HG03175 (cell line): ENCODE measurements around the gene GNB1L.

Experiments used
- ATAC-seq: cut with Tn5 transposase; IDR thresholded peaks from one replicate; pipeline ENCODE4 v1.9.1; 2021; ENCODE audit warnings: mild to moderate bottlenecking, moderate library complexity; ENCODE audit not compliant: unreplicated experiment

Gene GNB1L

DNA sequence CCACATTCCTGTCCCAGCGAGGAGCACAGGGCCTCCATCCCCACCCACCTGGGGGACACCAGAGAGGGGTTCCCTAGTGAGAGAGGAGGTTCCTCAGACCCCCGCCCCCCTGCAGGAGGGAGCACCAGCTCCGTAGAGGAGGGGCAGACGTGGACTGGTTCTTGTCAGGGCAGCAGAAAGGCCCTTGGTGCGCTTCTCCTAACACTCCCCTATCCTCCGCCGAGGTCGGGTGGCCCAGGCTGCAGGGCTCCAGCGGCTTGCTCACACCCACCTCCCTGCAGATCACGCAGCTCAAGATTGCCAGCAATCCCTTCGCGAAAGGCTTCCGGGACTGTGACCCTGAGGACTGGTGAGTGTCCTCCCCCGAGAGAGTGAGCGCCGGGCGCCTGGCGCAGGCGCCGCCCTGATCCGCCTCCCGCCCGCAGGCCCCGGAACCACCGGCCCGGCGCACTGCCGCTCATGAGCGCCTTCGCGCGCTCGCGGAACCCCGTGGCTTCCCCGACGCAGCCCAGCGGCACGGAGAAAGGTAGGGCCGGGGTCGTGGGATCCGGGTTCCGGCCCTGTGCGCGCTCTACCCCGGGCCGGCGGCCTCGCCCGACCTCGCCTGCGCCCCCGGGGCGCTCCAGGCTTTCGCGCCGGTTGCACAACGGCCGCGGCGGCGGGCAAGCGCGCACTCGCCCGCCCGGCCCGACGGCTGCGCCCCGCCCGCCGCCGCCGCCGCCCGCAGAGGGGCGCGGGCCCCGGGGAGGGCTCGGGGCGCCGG lies 89.0 kb downstream of the GNB1L start:
- ATAC-seq = no peak

GRCh38 chr22:19764636-19765476 lies 89.8 kb downstream of the GNB1L start:
- no peak for ATAC-seq

DNA sequence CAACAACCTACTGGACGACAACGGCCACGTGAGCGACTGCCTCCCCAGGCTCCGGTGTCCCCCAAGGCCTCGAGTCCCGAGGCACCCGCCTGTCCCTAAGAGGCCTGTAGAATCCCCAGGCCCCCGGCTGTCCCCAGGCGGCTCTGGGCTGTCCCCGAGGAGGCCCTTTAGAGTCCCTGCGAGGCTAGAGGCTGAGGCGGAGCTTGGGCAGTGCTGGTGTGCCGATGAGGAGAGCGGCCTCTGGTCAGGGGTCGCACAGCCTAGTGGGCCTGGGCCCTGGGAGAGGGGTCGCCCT lies 90.4 kb downstream of the GNB1L start:
- no peak for ATAC-seq

- no peak for ATAC-seq
Measured at GRCh38 chr22:19763458-19764298, 91.0 kb downstream of the GNB1L start.

DNA sequence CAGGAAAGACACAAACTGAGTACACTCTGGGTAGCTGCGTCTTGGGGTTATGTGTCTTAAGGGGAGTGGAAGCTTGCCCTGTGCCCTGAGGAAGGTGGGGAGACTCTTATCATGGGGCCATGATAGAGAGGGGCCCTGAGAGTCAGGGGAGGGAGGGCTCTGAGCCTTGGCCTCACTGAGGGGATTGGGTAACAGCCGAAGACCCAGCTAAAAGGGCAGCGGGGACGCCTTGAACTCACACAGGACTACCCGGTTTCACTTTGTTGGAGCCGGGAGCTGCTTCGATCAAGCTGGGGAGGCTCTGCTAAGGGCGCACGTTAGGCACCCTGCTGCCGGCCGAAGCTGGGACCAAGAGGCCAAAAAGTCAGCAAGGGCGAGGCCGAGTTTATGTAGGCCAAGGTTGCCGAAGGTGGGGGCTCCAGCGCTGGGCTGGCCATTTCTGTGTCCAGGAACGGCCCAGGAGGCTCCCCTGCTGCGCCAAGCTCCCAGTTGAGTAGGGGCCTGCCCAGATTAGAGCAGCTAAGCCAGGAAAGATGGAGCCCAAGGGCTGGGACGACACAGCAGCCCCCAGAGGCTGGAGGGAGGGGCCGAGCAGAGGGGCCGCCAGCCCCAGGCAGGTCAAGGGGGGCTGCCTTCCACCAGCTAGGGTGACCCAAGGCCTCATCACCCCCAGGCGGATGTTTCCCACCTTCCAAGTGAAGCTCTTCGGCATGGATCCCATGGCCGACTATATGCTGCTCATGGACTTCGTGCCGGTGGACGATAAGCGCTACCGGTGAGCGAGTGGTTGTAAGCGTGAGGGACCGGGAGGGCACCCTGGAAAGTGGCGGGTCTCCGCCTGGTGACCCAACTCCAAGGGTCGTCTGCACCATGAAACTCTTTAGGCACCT lies 91.9 kb downstream of the GNB1L start:
- no peak for ATAC-seq

GRCh38 chr22:19761725-19762567 lies 92.7 kb downstream of the GNB1L start:
- ATAC-seq = no peak

DNA sequence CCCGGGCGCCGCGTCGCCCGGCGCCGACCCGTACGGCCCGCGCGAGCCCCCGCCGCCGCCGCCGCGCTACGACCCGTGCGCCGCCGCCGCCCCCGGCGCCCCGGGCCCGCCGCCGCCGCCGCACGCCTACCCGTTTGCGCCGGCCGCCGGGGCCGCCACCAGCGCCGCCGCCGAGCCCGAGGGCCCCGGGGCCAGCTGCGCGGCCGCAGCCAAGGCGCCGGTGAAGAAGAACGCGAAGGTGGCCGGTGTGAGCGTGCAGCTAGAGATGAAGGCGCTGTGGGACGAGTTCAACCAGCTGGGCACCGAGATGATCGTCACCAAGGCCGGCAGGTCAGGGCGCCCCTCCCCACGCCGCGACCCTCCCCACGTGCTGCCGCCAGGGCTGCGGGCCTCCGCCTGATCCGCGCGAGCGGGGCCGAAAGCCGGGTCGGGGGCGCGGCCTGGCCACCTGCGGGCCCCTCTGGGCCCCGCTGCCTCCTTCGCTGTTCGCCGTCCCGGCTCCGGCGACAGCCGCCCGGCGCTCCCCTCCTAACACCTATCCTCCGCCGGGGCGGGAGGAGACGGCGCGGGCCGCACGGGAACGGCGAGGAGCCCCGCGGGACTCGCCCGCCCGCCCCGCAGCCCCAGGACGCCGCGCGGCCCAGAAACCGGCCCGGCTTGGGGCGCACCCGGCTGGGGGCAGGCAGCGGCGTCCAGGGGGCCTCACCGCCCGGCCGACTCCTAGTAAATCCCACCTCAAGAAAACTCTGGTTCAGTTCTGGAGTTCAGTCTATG lies 93.5 kb downstream of the GNB1L start:
- ATAC-seq = no peak

DNA sequence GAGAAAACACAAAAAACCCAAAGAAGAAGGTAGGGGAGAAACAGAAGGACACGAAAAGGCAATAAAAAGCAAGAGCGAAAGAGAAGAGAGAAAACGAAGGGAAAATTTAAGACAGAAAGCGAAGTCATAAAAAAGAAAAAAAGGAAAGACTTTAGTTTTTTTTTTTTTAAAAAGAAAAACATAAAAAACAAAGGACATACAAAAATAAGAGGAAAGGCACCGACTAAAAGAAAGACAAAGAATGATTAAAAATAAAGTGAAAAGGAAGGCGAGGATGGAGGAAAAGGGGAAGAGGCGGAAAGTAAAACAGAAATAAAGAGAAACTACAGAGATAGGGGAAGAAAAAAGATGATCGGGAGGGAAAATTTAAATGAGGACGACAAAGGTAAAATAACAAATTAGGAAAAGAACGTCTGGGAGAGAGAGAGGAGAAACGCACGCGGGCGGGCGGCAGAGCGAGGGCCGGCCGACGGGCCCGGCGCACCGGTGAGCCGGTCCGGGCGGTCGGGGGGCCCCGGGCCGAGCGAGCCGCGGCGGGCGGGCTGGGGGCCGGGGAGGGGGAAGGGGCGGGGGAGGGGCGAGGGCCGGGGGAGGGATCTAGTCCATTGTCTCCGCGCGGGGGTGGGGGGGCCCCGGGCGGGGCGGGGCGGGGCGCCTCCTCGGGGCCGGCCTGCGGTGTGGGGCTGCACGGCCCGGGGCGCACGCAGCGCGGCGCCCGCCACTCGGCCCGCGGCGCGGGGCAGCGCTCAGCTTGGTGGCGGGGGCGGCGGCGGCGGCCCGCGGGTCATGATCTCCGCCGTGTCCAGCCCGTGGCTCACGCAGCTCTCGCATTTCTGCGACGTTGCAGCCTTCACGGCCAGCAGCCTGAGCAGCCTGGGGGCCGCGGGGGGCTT lies 94.4 kb downstream of the GNB1L start, which contains the start of gene TBX1:
Gene TBX1, plus strand, starts transcription at position 721 of the 893 bp plus-strand sequence. Its CDS starts 66 bp downstream, at position 787.
- no peak for ATAC-seq

- no peak for ATAC-seq
Measured at GRCh38 chr22:19759427-19760057, 95.1 kb downstream of the GNB1L start.

DNA sequence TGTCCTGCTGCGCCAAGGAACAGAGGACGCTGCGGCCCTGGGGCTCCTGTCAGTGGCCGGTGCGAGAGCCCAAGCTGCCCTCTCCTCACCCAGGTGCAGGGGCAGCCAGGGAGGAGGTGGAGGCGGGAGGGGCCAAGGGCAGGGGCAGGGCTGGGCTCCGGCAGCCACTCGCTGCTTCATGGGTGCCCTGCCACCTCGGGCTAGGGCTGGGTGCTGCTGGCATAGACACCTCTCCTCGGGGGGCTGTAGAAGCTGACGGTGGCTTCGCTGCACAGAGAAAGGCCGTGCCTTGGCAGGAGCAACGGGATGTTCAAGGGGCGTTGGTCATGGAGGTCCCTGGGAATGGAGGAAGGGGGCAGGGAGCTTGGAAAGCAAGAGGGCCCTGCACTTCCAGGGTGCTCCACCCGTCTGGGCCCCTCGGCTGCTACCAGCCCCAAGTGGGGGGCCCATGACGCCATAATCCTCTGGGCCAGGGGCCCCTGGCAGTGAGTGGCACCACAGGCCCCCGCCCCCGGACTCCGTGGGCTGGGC lies 95.7 kb downstream of the GNB1L start:
- no peak for ATAC-seq

- ATAC-seq = no peak
Measured at GRCh38 chr22:19757985-19758895, 96.4 kb downstream of the GNB1L start.

DNA sequence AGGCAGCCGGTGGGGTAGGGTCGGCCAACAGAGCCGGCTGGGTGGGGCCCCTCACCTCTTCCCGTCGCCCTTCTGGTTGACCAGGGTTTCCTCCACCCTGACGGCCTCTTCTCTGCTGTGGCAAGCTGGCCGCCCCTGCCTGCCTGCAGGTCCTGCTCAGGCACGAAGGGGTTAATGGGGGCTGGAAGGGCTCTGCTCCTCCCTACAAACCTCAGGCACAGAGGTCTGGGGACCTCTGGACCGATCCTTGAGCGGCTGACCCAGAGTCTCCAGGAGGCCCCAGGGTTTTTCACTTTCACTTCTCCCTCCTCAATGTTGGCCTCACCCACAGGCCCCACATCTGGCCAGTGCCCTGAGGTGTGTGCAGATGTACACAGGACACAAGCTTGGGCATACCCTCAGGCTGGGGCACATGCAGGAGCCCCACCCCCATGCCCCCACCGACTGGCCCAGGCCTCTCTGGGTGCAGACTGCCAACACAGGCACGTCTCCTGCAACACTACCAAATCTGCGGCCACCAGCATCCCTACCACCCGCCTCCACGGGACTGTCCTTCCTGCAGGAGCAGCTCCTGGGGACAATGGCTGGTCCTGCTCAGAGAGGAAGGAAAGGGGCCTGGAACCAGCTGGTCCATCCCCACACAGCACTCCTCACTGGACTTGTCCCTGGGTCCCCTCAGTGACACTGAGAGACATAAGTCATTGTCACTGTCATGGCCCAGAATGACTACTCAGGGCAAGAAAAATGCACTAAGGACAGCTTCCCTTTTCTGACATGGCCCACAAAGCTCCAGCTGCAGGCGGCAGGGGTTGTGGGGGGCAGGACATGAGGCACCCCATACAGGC lies 97.3 kb downstream of the GNB1L start:
- no peak for ATAC-seq

DNA sequence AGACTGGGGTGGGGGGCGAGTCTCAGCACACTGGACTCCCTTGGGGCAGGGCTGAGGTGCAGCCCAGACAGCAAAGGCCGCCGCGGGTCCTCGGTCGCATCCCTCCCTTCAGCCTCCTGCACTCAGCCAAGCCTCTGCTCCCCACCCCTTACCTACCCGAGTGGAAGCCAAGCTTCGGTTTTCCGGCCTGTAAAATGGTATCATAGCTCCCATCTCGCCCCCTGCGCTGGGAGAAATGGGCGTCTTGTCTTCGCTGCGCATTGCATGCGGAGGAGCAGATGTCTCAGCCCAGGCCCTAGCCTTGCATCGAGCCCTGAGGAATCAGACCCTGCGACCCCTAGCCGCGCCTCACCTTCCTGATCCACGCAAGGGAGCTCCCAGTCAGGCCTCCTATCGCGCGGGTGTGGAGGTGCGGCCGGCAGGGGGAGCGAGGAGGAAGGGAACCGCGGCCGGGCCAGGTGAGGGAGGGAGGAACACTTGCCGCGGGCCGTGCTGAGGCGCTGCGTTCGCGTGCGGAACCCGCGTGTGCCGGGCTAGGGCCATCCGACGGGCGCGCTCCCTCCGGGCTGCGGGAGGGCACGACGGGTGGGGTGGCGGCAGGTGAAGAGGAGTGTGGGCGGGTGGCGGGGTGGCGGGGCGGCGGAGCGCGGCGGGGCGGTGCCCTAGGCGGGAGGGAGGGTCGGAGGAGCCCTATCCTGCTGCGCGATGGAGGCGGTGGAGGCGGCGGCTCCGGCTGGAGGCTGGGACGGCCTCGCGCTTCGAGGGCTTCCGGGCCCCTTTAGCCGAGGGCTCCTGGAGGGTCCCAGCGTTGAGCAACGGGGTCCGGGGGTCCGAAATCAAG lies 98.2 kb downstream of the GNB1L start:
- ATAC-seq = no peak

DNA sequence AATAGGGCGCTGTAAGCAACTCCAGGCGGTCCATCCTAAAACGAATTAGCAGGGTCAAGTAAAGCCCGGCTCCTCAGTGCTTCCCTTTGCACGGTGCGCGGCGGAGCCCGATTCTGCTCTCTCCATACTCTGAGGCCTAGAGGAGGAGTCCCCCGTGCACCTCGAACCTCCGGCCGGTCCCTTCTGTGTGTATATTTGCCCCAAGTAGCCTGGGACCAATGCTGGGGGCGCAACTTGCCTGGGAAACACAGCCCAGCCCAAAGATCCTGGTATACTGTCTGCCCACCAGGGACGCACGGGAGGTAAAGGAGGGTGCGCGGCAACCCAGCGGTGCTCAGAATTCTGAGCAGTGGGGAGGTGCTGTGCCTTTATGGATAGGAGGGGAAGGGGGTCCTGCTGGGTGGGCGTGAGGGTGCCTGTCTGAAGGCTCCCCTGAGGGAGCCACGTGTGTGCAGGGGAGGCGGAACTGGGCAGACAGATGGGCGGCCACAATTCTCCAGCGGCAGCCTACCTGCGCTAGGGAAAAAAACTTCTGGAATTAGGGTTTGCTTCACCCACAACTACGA lies 98.9 kb downstream of the GNB1L start:
- ATAC-seq = no peak
